HEK293 (cell line): ENCODE measurements around the gene KIAA1755.

ENCODE experiments used
- ZNF23 ChIP-seq: fragments of 450-650 bp; formaldehyde crosslinking; IDR thresholded peaks from 2 replicates; pipeline ENCODE4 v1.5.1; 2016; ENCODE audit warnings: missing biosample characterization, missing genetic modification characterization, borderline replicate concordance
- TF ChIP-seq, protein P1 (sequence below): fragments of 450-650 bp; formaldehyde crosslinking; conservative IDR thresholded peaks from 2 replicates; pipeline ENCODE4 v1.5.1; 2016; ENCODE audit warnings: low read depth, missing biosample characterization, missing genetic modification characterization

DNA sequence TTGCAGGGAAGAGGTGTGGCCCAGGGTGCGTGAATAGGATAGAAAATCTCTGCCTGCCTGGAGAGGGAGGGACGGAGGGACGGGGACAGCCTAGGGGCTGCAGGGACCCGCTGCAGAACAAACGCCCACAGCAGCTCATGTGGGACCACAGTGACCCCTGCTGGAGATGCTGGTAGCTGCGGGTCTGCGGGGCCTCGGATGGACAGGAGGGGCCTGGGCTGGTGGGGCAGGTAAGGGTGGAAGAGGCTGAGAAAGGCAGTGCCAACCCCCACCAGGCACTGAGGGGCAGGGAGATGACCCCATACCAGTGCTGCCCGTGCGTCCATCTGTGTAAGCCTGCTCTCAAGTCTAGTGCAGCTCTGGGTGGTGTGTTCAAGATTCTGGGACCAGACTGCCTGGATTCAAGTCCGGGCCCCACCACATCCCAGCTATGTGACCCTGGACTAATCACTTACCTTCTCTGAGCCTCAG is 39.4 kb downstream of the KIAA1755 start:
- no peak for TF ChIP-seq ZNF23 (tag by site-specific recombination)
- TF ChIP-seq, protein P1, sequence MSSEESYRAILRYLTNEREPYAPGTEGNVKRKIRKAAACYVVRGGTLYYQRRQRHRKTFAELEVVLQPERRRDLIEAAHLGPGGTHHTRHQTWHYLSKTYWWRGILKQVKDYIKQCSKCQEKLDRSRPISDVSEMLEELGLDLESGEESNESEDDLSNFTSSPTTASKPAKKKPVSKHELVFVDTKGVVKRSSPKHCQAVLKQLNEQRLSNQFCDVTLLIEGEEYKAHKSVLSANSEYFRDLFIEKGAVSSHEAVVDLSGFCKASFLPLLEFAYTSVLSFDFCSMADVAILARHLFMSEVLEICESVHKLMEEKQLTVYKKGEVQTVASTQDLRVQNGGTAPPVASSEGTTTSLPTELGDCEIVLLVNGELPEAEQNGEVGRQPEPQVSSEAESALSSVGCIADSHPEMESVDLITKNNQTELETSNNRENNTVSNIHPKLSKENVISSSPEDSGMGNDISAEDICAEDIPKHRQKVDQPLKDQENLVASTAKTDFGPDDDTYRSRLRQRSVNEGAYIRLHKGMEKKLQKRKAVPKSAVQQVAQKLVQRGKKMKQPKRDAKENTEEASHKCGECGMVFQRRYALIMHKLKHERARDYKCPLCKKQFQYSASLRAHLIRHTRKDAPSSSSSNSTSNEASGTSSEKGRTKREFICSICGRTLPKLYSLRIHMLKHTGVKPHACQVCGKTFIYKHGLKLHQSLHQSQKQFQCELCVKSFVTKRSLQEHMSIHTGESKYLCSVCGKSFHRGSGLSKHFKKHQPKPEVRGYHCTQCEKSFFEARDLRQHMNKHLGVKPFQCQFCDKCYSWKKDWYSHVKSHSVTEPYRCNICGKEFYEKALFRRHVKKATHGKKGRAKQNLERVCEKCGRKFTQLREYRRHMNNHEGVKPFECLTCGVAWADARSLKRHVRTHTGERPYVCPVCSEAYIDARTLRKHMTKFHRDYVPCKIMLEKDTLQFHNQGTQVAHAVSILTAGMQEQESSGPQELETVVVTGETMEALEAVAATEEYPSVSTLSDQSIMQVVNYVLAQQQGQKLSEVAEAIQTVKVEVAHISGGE (tag by site-specific recombination), result no peak
